GM21528 (cell line): ENCODE data around the gene PTPRM.

Experiments
- ATAC-seq: cut with Tn5 transposase; IDR thresholded peaks from one replicate; pipeline ENCODE4 v1.9.1; 2021; ENCODE audit warnings: mild to moderate bottlenecking, moderate library complexity; ENCODE audit not compliant: unreplicated experiment, low FRiP score

The PTPRM gene

GRCh38 chr18:7598167-7599047 lies 31.3 kb downstream of the PTPRM start:
- no peak for ATAC-seq

- ATAC-seq, result no peak
These were observed 32.9 kb downstream of the PTPRM start for GRCh38 chr18:7600036-7600435.

- ATAC-seq, result no peak
These were observed 33.6 kb downstream of the PTPRM start for GRCh38 chr18:7600528-7601245.

GRCh38 chr18:7601246-7601615 lies 34.1 kb downstream of the PTPRM start:
- ATAC-seq, result no peak

GRCh38 chr18:7601936-7602335 lies 34.8 kb downstream of the PTPRM start:
- ATAC-seq, result no peak

- ATAC-seq, result no peak
These were observed 36.3 kb downstream of the PTPRM start for GRCh38 chr18:7603259-7604000.

GRCh38 chr18:7604361-7604760 lies 37.2 kb downstream of the PTPRM start:
- ATAC-seq, result no peak

- ATAC-seq, result no peak
These were observed 38.6 kb downstream of the PTPRM start for GRCh38 chr18:7605705-7606104.

GRCh38 chr18:7607540-7608173 lies 40.5 kb downstream of the PTPRM start:
- no peak for ATAC-seq

GRCh38 chr18:7608174-7608550 lies 41.0 kb downstream of the PTPRM start:
- no peak for ATAC-seq

GRCh38 chr18:7608781-7609201 lies 41.7 kb downstream of the PTPRM start:
- no peak for ATAC-seq

- no peak for ATAC-seq
These were observed 42.5 kb downstream of the PTPRM start for GRCh38 chr18:7609617-7610016.

- ATAC-seq, result no peak
These were observed 46.9 kb downstream of the PTPRM start for GRCh38 chr18:7614042-7614441.

- ATAC-seq, result no peak
These were observed 48.7 kb downstream of the PTPRM start for GRCh38 chr18:7615840-7616239.

GRCh38 chr18:7616661-7617060 lies 49.5 kb downstream of the PTPRM start:
- no peak for ATAC-seq

- ATAC-seq, result no peak
These were observed 50.8 kb downstream of the PTPRM start for GRCh38 chr18:7617738-7618422.

GRCh38 chr18:7618891-7619442 lies 51.9 kb downstream of the PTPRM start:
- ATAC-seq, result no peak

GRCh38 chr18:7619676-7620075 lies 52.6 kb downstream of the PTPRM start:
- ATAC-seq, result no peak

GRCh38 chr18:7622721-7623120 lies 55.6 kb downstream of the PTPRM start:
- no peak for ATAC-seq

- ATAC-seq, result no peak
These were observed 56.6 kb downstream of the PTPRM start for GRCh38 chr18:7623681-7624080.
